IPS-20b (cell line): ENCODE data around the gene CSNK2B.
A peak's percentile ranks its signal among the peaks of the same experiment; 100 is the strongest.

Experiments
- H3K27ac ChIP-seq: one replicate; pipeline ENCODE4 v1.5.1; 2013; ENCODE audit warnings: low read length
- H3K27me3 ChIP-seq: 2 replicates; pipeline ENCODE4 v1.6.1; 2013; ENCODE audit warnings: mild to moderate bottlenecking, low read length, inconsistent platforms; ENCODE audit not compliant: insufficient read depth
- H3K36me3 ChIP-seq: 2 replicates; pipeline ENCODE4 v1.6.1; 2013; ENCODE audit warnings: low read depth, mild to moderate bottlenecking, inconsistent platforms, low read length, moderate library complexity; ENCODE audit not compliant: insufficient read depth
- H3K4me1 ChIP-seq: 2 replicates; pipeline ENCODE4 v1.6.1; 2013; ENCODE audit warnings: mild to moderate bottlenecking, control low read depth, inconsistent platforms, low read length, moderate library complexity; ENCODE audit not compliant: insufficient read depth
- H3K4me3 ChIP-seq: 2 replicates; pipeline ENCODE4 v1.5.1; 2013; ENCODE audit warnings: mild to moderate bottlenecking, low read length, inconsistent platforms
- H3K9ac ChIP-seq: 2 replicates; pipeline ENCODE4 v1.6.1; 2013; ENCODE audit warnings: low read depth, mild to moderate bottlenecking, inconsistent platforms, low read length, moderate library complexity
- H3K9me3 ChIP-seq: 2 replicates; pipeline ENCODE4 v1.6.1; 2013; ENCODE audit warnings: mild to moderate bottlenecking, low read depth, low read length, inconsistent platforms; ENCODE audit not compliant: insufficient read depth

Gene CSNK2B

DNA sequence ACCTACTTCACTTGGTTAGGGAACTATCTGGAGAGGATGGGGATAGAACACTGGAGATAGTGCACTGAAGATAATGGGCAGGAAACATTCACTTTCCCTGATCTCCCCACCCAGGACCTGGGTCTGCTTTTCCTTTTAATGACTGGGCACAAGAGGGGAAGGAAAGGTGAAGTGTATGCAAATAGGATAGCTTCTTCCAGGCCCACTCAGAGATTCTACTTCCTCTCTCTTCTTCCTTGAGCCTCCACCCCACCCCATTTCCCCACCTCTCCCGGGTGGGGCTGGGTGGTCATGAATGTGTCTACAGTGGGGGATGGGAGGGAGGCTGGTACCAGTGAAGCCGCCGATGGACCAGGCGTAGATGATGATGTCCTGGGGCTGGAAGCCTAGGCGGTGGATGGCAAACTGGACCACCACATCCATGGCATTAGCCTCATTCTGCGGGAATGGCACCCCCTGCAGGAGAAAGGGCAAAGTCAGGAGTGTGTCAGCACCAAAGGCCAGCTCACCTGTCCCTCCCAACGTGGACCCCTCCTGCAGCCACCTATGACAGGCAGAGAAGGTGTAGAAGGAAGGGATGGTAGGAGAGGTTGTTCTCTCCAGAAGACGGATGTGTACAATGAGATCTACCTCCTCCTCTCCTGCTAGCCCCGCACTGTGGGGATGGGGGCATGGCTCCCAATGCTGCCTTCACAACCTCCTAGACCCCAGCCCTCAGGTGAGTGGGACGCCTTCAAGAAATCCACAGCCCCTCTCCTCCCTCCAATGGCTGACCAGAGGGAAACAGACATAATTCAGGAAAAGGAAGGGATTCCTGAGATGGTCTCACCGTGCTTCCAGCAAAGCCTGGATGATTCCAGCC, 23.6 kb downstream of the CSNK2B start:
- Histone ChIP-seq H3K4me3 (no peak overlapping the region), H3K9ac (no peak overlapping the region), H3K9me3 (no peaks in the 10 kb centered on the region), H3K36me3 (peaks cover 72% of the 10 kb centered on the region), H3K27ac (no peak overlapping the region), H3K4me1 (no peaks in the 10 kb centered on the region), H3K27me3 (no peaks in the 10 kb centered on the region)

DNA sequence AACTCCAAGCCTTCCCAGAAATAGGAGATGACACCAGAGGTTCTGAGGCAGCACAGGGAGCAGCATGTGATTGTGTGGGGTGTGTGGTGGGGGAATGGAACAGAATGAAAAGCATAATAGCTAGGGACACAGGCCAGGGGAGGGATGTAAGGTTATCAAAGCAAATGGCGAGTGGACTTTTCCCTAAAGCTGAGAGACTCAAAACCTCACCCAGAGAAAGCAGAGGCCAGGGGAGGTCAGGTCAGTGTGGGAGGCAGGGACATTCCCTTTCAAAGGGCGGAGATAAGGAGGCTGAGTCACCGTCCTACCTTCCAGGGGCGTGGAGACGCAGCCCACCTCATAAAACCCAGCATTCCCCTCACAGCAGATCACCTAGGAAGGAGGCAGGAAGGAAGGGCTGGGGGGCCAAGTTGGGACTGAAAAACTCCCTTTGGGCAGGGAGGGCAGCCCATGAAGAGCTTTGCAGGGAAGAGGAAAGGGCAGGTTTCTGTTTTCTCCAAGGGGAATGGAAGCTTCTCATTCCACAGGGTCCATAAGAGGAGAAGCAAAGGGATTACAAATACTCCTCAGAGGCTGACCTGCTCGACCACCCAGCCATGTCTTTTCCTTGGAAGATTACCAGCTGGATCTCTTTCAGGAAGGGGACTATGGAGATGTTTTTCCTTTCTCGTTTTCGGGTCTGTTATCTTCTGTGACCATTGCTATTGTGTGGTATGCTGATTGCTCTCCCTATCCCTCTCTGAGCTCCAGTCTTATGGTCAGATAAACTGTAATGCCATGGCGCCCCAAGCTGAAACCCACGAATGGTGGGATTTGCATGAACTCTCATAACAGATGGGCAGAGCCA, 24.6 kb downstream of the CSNK2B start:
- Histone ChIP-seq H3K27ac (no peak overlapping the region), H3K36me3 (peaks cover 82% of the 10 kb centered on the region), H3K4me3 (no peak overlapping the region), H3K27me3 (no peaks in the 10 kb centered on the region), H3K9me3 (no peaks in the 10 kb centered on the region), H3K4me1 (no peaks in the 10 kb centered on the region), H3K9ac (no peak overlapping the region)

DNA sequence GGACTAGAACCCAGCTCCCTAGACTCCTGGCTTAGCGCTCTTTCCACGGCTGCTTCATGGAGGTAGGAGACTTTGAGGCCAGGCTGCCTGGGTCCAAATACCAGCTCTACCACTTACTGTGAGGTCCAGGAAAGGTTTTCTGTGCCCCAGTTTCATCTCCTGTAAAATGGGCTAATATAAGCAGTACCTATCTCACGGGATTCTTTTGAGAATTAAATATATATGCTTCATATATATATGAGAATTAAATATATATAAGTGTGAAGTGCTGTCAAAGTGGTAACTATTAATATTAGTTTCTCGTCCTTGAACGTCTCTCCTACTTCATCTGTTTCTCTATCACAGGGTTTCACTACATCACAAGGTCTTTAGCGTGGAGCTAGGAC, 25.2 kb downstream of the CSNK2B start:
- H3K27ac ChIP-seq = no peak overlapping the region
- peaks cover 80% of the 10 kb centered on the region for H3K36me3 ChIP-seq
- no peak overlapping the region for H3K9ac ChIP-seq
- H3K4me3 ChIP-seq = no peak overlapping the region
- H3K27me3 ChIP-seq = no peaks in the 10 kb centered on the region
- H3K4me1 ChIP-seq = no peaks in the 10 kb centered on the region
- H3K9me3 ChIP-seq = no peaks in the 10 kb centered on the region

DNA sequence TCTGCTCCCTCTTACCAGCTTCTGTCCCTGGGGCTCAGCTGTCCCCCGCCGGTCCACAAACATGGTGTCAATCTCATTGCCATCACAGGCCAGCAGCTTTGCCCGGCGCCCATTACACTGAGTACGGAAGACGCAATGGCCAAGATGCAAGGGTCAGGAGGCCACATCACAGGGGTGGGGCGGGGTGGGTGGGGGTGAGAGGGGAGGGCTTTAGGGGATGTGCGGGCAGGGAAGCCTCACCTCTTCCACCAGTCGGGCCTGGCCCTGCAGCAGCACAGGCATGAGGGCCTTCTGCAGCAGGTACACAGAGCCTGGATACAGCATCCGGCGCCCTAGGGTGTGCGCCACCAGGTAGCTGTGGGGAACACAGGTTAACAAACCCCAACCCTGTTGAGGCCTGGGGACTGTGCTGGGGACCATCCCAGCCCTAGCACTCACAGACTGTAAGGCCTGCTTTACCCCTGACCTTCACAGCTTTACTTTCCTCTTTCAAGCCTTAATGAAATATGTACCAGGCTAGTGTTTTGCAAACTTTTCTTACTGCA, 25.8 kb downstream of the CSNK2B start:
- H3K27me3 ChIP-seq = no peaks in the 10 kb centered on the region
- no peaks in the 10 kb centered on the region for H3K4me1 ChIP-seq
- no peaks in the 10 kb centered on the region for H3K9me3 ChIP-seq
- H3K36me3 ChIP-seq = peaks cover 80% of the 10 kb centered on the region
- no peak overlapping the region for H3K9ac ChIP-seq
- H3K27ac ChIP-seq = no peak overlapping the region
- no peak overlapping the region for H3K4me3 ChIP-seq

DNA sequence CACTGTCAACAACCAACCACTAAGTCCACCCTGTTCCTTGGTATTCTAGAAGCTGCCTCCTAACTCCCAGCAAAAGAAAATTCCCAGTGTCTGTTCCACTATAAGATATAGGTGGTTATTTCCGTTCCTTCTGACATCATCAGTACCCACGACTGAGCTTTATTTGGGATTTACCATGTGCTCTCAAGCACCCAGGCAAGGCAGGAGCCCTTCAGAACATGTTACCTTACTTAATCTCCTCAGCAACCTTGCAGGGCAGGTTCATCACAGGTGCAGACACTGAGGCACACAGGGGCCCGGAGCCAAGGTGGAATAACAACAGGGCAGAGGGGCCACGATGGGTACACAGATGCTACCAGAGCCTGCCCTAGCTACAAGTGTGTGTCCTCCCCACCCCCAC, 26.5 kb downstream of the CSNK2B start:
- Histone ChIP-seq H3K4me1 (no peaks in the 10 kb centered on the region), H3K9me3 (no peaks in the 10 kb centered on the region), H3K36me3 (peaks cover 77% of the 10 kb centered on the region), H3K27me3 (no peaks in the 10 kb centered on the region), H3K27ac (no peak overlapping the region), H3K9ac (no peak overlapping the region), H3K4me3 (no peak overlapping the region)

DNA sequence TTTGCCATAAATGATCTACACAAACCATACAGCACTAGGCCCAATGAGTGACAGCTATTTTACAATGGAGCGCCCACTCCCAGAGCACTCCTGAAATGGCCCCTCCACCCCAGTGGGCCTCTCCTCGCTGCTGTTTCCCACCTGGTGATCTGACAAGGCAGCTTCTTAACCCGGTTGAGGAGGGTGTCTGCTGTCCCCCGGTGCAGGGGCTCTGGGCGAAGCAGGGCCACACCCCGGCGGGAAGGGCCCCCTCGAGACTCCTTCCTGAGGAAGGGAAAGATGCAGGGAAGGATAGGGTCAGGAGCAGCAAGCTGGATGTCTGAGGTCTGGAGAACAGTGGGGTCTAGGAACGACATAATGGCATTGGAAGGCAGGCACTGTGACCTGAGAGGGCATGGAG, 27.0 kb downstream of the CSNK2B start:
- H3K9ac ChIP-seq = no peak overlapping the region
- peaks cover 78% of the 10 kb centered on the region for H3K36me3 ChIP-seq
- H3K4me1 ChIP-seq = no peaks in the 10 kb centered on the region
- no peaks in the 10 kb centered on the region for H3K9me3 ChIP-seq
- no peaks in the 10 kb centered on the region for H3K27me3 ChIP-seq
- H3K27ac ChIP-seq = no peak overlapping the region
- H3K4me3 ChIP-seq = no peak overlapping the region

DNA sequence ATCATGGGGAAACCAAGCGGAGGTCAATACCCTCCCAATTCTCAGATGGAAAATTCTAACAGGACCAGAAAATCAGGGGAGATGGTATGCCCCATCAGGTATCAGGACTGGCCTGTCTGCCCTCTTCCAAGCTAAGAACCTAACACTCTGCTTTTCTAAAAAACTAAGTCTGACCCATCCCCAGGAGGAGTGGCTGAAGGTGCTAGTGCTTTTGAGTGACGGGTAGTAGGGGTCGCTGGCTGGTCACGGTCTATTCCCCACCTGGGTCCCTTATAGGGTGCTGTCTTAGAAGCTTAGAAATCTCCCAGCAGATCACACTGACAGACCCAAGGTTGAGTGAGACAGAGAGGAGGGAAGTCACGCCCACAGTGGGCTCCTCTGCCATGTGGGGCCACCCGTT, 27.7 kb downstream of the CSNK2B start:
- Histone ChIP-seq H3K4me3 (no peak overlapping the region), H3K27ac (no peak overlapping the region), H3K4me1 (no peaks in the 10 kb centered on the region), H3K27me3 (no peaks in the 10 kb centered on the region), H3K36me3 (peaks cover 71% of the 10 kb centered on the region), H3K9me3 (no peaks in the 10 kb centered on the region), H3K9ac (no peak overlapping the region)

DNA sequence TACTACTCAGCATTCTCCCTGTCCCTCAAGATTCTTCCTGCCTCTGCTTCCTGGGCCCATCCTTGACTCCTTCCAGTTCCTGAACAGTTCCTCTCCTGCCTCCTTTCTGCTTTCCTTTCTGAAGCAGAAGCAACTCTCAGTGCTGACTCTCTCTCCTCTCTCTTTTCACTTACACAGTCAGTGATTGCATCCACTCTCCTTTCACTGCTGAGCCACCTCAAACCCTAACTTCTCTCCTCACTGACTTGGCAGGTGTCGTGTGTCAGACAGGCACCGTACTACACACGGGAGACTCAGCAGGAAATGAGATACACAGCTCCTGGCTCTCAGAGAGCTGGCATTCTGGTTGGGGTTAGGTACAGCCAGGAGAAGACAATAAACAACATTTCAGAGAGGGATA, 31.7 kb downstream of the CSNK2B start:
- H3K36me3 ChIP-seq = peaks cover 51% of the 10 kb centered on the region
- peaks cover 5% of the 10 kb centered on the region; the same call in 1 of the 2 replicates for H3K4me1 ChIP-seq
- no peak overlapping the region for H3K27ac ChIP-seq

DNA sequence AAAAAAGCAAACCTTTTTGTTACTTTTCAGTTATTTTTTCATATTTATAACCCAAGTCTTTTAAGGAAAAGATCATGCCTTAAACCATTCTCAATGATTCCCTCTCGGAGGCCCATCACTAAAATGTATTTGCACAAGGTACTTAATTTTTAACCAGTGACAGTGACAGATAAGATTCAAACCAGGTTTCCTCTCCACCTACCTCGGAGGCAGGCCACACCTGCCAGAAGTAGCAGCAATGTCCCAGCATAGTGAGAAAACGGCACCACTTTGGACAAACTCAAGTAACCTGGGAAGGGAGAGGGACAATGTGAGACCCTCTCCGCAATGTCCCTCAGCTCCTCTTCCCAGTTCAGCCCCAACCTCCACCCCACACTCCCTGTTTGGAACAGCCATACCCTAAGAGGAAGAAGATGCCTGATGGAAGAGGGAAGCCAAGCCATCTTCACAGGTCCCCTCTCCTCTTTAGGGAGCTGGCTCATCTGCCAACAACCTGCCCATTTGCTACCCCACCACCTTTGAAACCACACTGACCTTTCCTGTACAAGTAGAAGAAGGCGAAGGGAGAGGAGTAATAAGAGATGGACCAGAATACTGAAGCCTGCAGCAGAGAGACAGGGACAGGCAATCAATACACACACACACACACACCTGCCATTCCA, 35.0 kb downstream of the CSNK2B start:
- Histone ChIP-seq H3K9ac (no peak overlapping the region), H3K4me1 (peaks cover 5% of the 10 kb centered on the region; the same call in 1 of the 2 replicates), H3K27me3 (no peaks in the 10 kb centered on the region), H3K27ac (no peak overlapping the region), H3K4me3 (no peak overlapping the region), H3K36me3 (peaks cover 28% of the 10 kb centered on the region), H3K9me3 (no peaks in the 10 kb centered on the region)

More for the DNA sequence above, 31.7 kb downstream of the CSNK2B start:
- Histone ChIP-seq H3K9me3 (no peaks in the 10 kb centered on the region), H3K9ac (no peak overlapping the region), H3K4me3 (no peak overlapping the region), H3K27me3 (no peaks in the 10 kb centered on the region)

DNA sequence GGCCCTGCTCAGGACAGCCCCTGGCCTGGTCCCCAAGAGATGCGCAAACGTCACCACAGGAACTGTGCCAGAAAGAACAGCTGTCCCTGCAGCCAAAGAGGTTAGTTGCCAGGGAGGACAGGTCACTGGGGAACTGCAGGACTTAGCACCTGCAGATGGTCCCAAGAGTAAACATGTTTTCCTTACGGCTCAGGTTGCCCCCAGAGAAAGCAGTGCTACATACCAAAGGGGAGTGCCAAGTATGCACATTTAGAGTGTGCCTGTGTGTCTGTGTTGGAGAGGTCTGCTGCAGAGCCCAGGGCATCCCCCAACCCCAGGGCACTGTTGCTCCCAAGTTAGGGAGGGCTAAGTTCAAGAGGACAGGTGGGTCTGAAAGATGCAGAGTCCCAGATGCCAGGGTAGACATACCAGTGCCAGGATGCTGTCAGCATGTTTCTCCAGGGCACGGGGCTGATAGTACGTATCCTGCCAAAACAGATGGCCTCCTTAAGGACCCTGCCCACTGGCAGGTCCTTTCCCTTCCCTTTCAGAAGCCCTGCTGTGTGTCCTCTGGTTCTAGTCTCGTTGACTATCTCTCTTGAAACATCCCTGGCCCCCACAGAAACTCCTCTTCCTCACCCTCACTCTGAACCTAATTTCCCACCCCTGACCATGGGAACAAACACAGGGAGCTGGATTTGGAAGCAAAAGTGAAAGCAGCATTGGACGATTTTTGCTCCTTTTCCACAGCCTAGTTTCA, 36.0 kb downstream of the CSNK2B start:
- Histone ChIP-seq H3K27me3 (no peaks in the 10 kb centered on the region), H3K9ac (peak overlapping the region; percentile 91), H3K4me3 (peak overlapping the region; percentile 91), H3K36me3 (peaks cover 20% of the 10 kb centered on the region), H3K27ac (no peak overlapping the region), H3K4me1 (peaks cover 5% of the 10 kb centered on the region; the same call in 1 of the 2 replicates), H3K9me3 (no peaks in the 10 kb centered on the region)

DNA sequence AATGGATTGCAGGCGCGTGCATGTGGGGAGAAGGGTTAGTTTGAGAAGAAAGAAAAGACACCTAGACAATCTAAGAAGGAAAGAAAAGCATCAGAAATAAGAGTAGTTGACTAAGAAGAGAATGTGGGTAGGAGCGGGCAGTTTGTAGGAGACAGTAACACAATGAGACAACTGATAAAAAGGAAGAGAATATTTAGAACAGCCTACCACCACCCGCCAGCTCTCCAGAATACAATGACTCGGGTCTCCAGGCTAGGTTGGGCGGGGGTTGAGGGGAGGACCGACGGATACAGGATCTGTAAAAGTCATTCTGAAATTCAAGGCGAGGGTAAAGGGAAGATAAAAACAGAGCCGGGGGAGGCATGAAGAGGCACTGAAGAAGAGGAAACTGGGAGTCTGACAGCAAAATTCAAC, 36.5 kb downstream of the CSNK2B start:
- peaks cover 5% of the 10 kb centered on the region; the same call in 1 of the 2 replicates for H3K4me1 ChIP-seq
- peaks cover 18% of the 10 kb centered on the region; the same call in 1 of the 2 replicates for H3K36me3 ChIP-seq
- H3K4me3 ChIP-seq = peak overlapping the region; percentile 91
- H3K9me3 ChIP-seq = no peaks in the 10 kb centered on the region
- no peaks in the 10 kb centered on the region for H3K27me3 ChIP-seq
- peak overlapping the region; percentile 91 for H3K9ac ChIP-seq
- H3K27ac ChIP-seq = no peak overlapping the region
